Activated B cell treated with CpG ODN at 0.5 μM for 24 hours (primary cell): Measurements from ENCODE around the gene RNF214. TPM values are rescaled to one million over a fixed set of nuclear protein-coding genes. Genes with fewer than 3 reads are reported as not detected.

Source experiments
- ATAC-seq: fragments of 200-7000 bp; cut with Tn5 transposase; one replicate; pipeline ENCODE4 v1.10.0; 2021; ENCODE audit warnings: low read depth, mild to moderate bottlenecking, moderate library complexity
- CTCF ChIA-PET: fragments of 350-600 bp; sonication (Branson Sonifier 250); formaldehyde crosslinking; loops from one replicate; lab custom pipeline; 2021; ENCODE audit warnings: antibody characterized with exemption; lab: Charles Lee
- POLR2A ChIA-PET: fragments of 350-600 bp; sonication (Branson Sonifier 250); formaldehyde crosslinking; loops from one replicate; lab custom pipeline; 2021; ENCODE audit warnings: antibody characterized with exemption; lab: Charles Lee
- DNase-seq: peaks from one replicate; pipeline ENCODE4 v3.0.0; 2022
- H3K27ac Mint-ChIP-seq: one replicate; pipeline ENCODE4 v1.8.0; 2020; ENCODE audit warnings: mixed read lengths
- H3K27me3 Mint-ChIP-seq: one replicate; pipeline ENCODE4 v1.8.0; 2021; ENCODE audit warnings: mixed read lengths
- H3K36me3 Mint-ChIP-seq: one replicate; pipeline ENCODE4 v1.8.0; 2021; ENCODE audit warnings: low read depth, mixed read lengths
- H3K4me1 Mint-ChIP-seq: one replicate; pipeline ENCODE4 v1.8.0; 2021; ENCODE audit warnings: mixed read lengths
- H3K4me3 Mint-ChIP-seq: one replicate; pipeline ENCODE4 v1.8.0; 2020; ENCODE audit warnings: mild to moderate bottlenecking, mixed read lengths
- H3K9me3 Mint-ChIP-seq: one replicate; pipeline ENCODE4 v1.8.0; 2020; ENCODE audit warnings: mixed read lengths
- intact Hi-C: fragments of 100-400 bp; cut with micrococcal nuclease; formaldehyde crosslinking; loops from one replicate; pipeline ENCODE4 v1.15.1; 2024
- total RNA-seq: library from RNA; stranded (reverse); gene quantifications from 2 replicates; pipeline ENCODE4 v1.2.3, GENCODE V29; 2022
- TF ChIP-seq, protein P1 (sequence below): fragments of 200-600 bp; IDR thresholded peaks from one replicate; pipeline ENCODE4 v1.8.0; 2022; ENCODE audit warnings: antibody characterized with exemption, mild to moderate bottlenecking

RNF214 gene
- total RNA-seq, 1 donor from 2014 or later, result 18.7 TPM

GRCh38 chr11:117218133-117218915 lies 14.1 kb upstream of the RNF214 start:
- Mint-ChIP-seq H3K36me3 (peaks cover 90% of the 10 kb centered on the region), H3K27ac (no peak overlapping the region)

DNA sequence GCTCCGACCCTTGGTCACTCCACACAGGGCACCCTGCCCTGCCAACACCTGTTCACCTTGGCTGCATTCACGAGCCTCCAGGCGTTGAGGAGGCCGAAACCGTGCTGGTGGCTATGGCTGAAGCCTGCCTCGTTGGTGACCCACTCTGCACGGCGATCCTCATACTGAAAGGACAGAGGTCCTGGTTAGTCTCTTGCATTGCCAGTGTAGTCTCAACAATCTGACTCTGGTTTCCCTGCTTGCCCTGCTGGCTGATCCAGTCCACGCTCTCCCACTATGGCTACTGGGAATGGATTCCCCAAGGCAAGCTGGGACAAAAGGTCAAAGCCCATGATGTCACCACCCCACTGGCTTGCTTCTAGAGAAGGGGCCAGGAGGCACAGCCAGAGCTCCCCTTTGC lies 13.5 kb upstream of the RNF214 start:
- ChIA-PET POLR2A (interaction anchor here (1.1 to 1.5 kb wide), 2 partner anchors 38 to 40 kb away, joined by 3 to 4 read pairs; partner anchors contain the start of gene SIDT2), CTCF (interaction anchor here (1.8 kb wide), 1 partner anchor 37 kb away, joined by 6 read pairs; no protein-coding TSS in a partner anchor)
- H3K36me3 Mint-ChIP-seq, result peaks cover 90% of the 10 kb centered on the region
- DNase-seq, result no peak
- TF ChIP-seq, protein P1, sequence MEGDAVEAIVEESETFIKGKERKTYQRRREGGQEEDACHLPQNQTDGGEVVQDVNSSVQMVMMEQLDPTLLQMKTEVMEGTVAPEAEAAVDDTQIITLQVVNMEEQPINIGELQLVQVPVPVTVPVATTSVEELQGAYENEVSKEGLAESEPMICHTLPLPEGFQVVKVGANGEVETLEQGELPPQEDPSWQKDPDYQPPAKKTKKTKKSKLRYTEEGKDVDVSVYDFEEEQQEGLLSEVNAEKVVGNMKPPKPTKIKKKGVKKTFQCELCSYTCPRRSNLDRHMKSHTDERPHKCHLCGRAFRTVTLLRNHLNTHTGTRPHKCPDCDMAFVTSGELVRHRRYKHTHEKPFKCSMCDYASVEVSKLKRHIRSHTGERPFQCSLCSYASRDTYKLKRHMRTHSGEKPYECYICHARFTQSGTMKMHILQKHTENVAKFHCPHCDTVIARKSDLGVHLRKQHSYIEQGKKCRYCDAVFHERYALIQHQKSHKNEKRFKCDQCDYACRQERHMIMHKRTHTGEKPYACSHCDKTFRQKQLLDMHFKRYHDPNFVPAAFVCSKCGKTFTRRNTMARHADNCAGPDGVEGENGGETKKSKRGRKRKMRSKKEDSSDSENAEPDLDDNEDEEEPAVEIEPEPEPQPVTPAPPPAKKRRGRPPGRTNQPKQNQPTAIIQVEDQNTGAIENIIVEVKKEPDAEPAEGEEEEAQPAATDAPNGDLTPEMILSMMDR, result no peak
- no peaks in the 10 kb centered on the region for H3K9me3 Mint-ChIP-seq
- H3K4me3 Mint-ChIP-seq, result no peak overlapping the region
- H3K27me3 Mint-ChIP-seq, result no peaks in the 10 kb centered on the region
- H3K4me1 Mint-ChIP-seq, result peaks cover 2% of the 10 kb centered on the region
- H3K27ac Mint-ChIP-seq, result no peak overlapping the region
- intact Hi-C loops, result no loop called here
- no peak for ATAC-seq

More at GRCh38 chr11:117218133-117218915, 14.1 kb upstream of the RNF214 start:
- ATAC-seq, result no peak
- intact Hi-C loops, result no loop called here
- ChIA-PET POLR2A (interaction anchor here (0.8 to 1.5 kb wide), 4 partner anchors 13 to 40 kb away, joined by 3 to 4 read pairs (median 3); partner anchors contain the start of gene SIDT2), CTCF (no interaction called here)
- H3K9me3 Mint-ChIP-seq, result no peaks in the 10 kb centered on the region
- peaks cover 2% of the 10 kb centered on the region for H3K4me1 Mint-ChIP-seq
- H3K4me3 Mint-ChIP-seq, result no peak overlapping the region
- TF ChIP-seq, protein P1, result no peak
- DNase-seq, result no peak
- no peaks in the 10 kb centered on the region for H3K27me3 Mint-ChIP-seq

- ChIA-PET POLR2A (interaction anchor here (1.0 to 1.1 kb wide), 2 partner anchors 16 to 41 kb away, joined by 3 read pairs; partner anchors contain the start of gene SIDT2), CTCF (interaction anchor here (1.8 kb wide), 1 partner anchor 38 kb away, joined by 6 read pairs; no protein-coding TSS in a partner anchor)
- Mint-ChIP-seq H3K4me3 (no peak overlapping the region), H3K27me3 (no peaks in the 10 kb centered on the region), H3K27ac (no peak overlapping the region), H3K36me3 (peaks cover 90% of the 10 kb centered on the region), H3K4me1 (peaks cover 2% of the 10 kb centered on the region), H3K9me3 (no peaks in the 10 kb centered on the region)
- TF ChIP-seq, protein P1, result no peak
- DNase-seq (no peak), ATAC-seq (no peak)
- intact Hi-C loops, result no loop called here
These were observed 13.0 kb upstream of the RNF214 start for GRCh38 chr11:117219455-117219854.

GRCh38 chr11:117219995-117220394 lies 12.5 kb upstream of the RNF214 start:
- ChIA-PET POLR2A (interaction anchor here (1.0 to 1.5 kb wide), 5 partner anchors 9 to 75 kb away, joined by 3 to 5 read pairs (median 5); partner anchors contain the start of genes PAFAH1B2 and SIDT2), CTCF (interaction anchor here (1.8 kb wide), 1 partner anchor 38 kb away, joined by 6 read pairs; no protein-coding TSS in a partner anchor)
- H3K27ac Mint-ChIP-seq, result no peak overlapping the region

More at GRCh38 chr11:117219995-117220394, 12.5 kb upstream of the RNF214 start:
- no peaks in the 10 kb centered on the region for H3K9me3 Mint-ChIP-seq
- ATAC-seq (no peak), DNase-seq (no peak)
- intact Hi-C loops, result no loop called here
- H3K4me3 Mint-ChIP-seq, result no peak overlapping the region
- H3K27me3 Mint-ChIP-seq, result no peaks in the 10 kb centered on the region
- H3K36me3 Mint-ChIP-seq, result peaks cover 90% of the 10 kb centered on the region
- H3K4me1 Mint-ChIP-seq, result peaks cover 2% of the 10 kb centered on the region
- TF ChIP-seq, protein P1, result no peak
